ENCODE results near the gene RYR3.

RYR3 gene

GRCh38 chr15:33330931-33331330 lies 20.2 kb downstream of the RYR3 start:
- CTCF ChIA-PET = no interaction called here
- Histone ChIP-seq H3K4me1 (ENCODE audit: control extremely low read depth in 1 of 4, control insufficient read depth in 4 of 4, insufficient read depth in 4 of 4, low read length in 3 of 4) (no peaks in the 10 kb centered on the region), H3K27ac (ENCODE audit: insufficient read depth in 1 of 2, low read depth in 1 of 2, low read length in 2 of 2, poor library complexity in 1 of 2, severe bottlenecking in 2 of 2) (no peak overlapping the region), H3K4me3 (ENCODE audit: control insufficient read depth in 1 of 7, extremely low read depth in 1 of 7, insufficient read depth in 4 of 7, low read depth in 2 of 7, low read length in 6 of 7) (no peak overlapping the region), H3K36me3 (ENCODE audit: control insufficient read depth in 4 of 4, insufficient read depth in 4 of 4, low read length in 3 of 4) (no peaks in the 10 kb centered on the region), H3K27me3 (replicated peaks in 2 of 5; ENCODE audit: control insufficient read depth in 4 of 5, insufficient read depth in 5 of 5, low read length in 4 of 5) (peaks cover 0 to 4% (median 0%) of the 10 kb centered on the region in 5 experiments), H3K9me3 (ENCODE audit: control extremely low read depth in 1 of 5, control insufficient read depth in 4 of 5, insufficient read depth in 2 of 5, low read depth in 1 of 5, low read length in 4 of 5) (no peaks in the 10 kb centered on the region)
- no peak for DNase-seq
- no CpG with 5 or more reads among the region's 3 CpGs for WGBS (ENCODE audit: insufficient coverage)
- POLR2A ChIA-PET = no interaction called here

GRCh38 chr15:33341953-33342352 lies 31.2 kb downstream of the RYR3 start:
- CTCF ChIA-PET = no interaction called here
- H3K9me3 ChIP-seq (ENCODE audit: control extremely low read depth in 1 of 5, control insufficient read depth in 4 of 5, insufficient read depth in 2 of 5, low read depth in 1 of 5, low read length in 4 of 5) = peaks cover 0 to 5% (median 1%) of the 10 kb centered on the region in 5 experiments
- no peaks in the 10 kb centered on the region for H3K4me1 ChIP-seq (ENCODE audit: control extremely low read depth in 1 of 4, control insufficient read depth in 4 of 4, insufficient read depth in 4 of 4, low read length in 3 of 4)
- POLR2A ChIA-PET = no interaction called here
- H3K27ac ChIP-seq (ENCODE audit: insufficient read depth in 1 of 2, low read depth in 1 of 2, low read length in 2 of 2, poor library complexity in 1 of 2, severe bottlenecking in 2 of 2) = no peak overlapping the region
- no peak for DNase-seq
- peaks cover 0 to 2% (median 0%) of the 10 kb centered on the region in 5 experiments for H3K27me3 ChIP-seq (replicated peaks in 2 of 5; ENCODE audit: control insufficient read depth in 4 of 5, insufficient read depth in 5 of 5, low read length in 4 of 5)
- 90% methylated on average over 4 of the region's 4 CpGs for WGBS (ENCODE audit: insufficient coverage)
- H3K36me3 ChIP-seq (ENCODE audit: control insufficient read depth in 4 of 4, insufficient read depth in 4 of 4, low read length in 3 of 4) = no peaks in the 10 kb centered on the region
- no peak overlapping the region for H3K4me3 ChIP-seq (ENCODE audit: control insufficient read depth in 1 of 7, extremely low read depth in 1 of 7, insufficient read depth in 4 of 7, low read depth in 2 of 7, low read length in 6 of 7)

GRCh38 chr15:33343275-33343674 lies 32.5 kb downstream of the RYR3 start:
- CTCF ChIA-PET = no interaction called here
- WGBS (ENCODE audit: insufficient coverage) = 94% methylated on average over 5 of the region's 5 CpGs
- peaks cover 0 to 2% (median 0%) of the 10 kb centered on the region in 5 experiments for H3K27me3 ChIP-seq (replicated peaks in 2 of 5; ENCODE audit: control insufficient read depth in 4 of 5, insufficient read depth in 5 of 5, low read length in 4 of 5)
- H3K4me3 ChIP-seq (ENCODE audit: control insufficient read depth in 1 of 7, extremely low read depth in 1 of 7, insufficient read depth in 4 of 7, low read depth in 2 of 7, low read length in 6 of 7) = no peak overlapping the region
- no peaks in the 10 kb centered on the region for H3K36me3 ChIP-seq (ENCODE audit: control insufficient read depth in 4 of 4, insufficient read depth in 4 of 4, low read length in 3 of 4)
- H3K4me1 ChIP-seq (ENCODE audit: control extremely low read depth in 1 of 4, control insufficient read depth in 4 of 4, insufficient read depth in 4 of 4, low read length in 3 of 4) = no peaks in the 10 kb centered on the region
- DNase-seq = no peak
- POLR2A ChIA-PET = no interaction called here
- peaks cover 0 to 5% (median 1%) of the 10 kb centered on the region in 5 experiments for H3K9me3 ChIP-seq (ENCODE audit: control extremely low read depth in 1 of 5, control insufficient read depth in 4 of 5, insufficient read depth in 2 of 5, low read depth in 1 of 5, low read length in 4 of 5)
- no peak overlapping the region for H3K27ac ChIP-seq (ENCODE audit: insufficient read depth in 1 of 2, low read depth in 1 of 2, low read length in 2 of 2, poor library complexity in 1 of 2, severe bottlenecking in 2 of 2)

GRCh38 chr15:33344111-33344510 lies 33.3 kb downstream of the RYR3 start:
- no peak for DNase-seq
- H3K4me3 ChIP-seq (ENCODE audit: control insufficient read depth in 1 of 7, extremely low read depth in 1 of 7, insufficient read depth in 4 of 7, low read depth in 2 of 7, low read length in 6 of 7) = no peak overlapping the region
- H3K27me3 ChIP-seq (replicated peaks in 2 of 5; ENCODE audit: control insufficient read depth in 4 of 5, insufficient read depth in 5 of 5, low read length in 4 of 5) = peaks cover 0 to 2% (median 0%) of the 10 kb centered on the region in 5 experiments
- ChIA-PET POLR2A (no interaction called here), CTCF (no interaction called here)
- WGBS (ENCODE audit: insufficient coverage) = no CpG with 5 or more reads among the region's 2 CpGs
- H3K4me1 ChIP-seq (ENCODE audit: control extremely low read depth in 1 of 4, control insufficient read depth in 4 of 4, insufficient read depth in 4 of 4, low read length in 3 of 4) = no peaks in the 10 kb centered on the region
- H3K9me3 ChIP-seq (ENCODE audit: control extremely low read depth in 1 of 5, control insufficient read depth in 4 of 5, insufficient read depth in 2 of 5, low read depth in 1 of 5, low read length in 4 of 5) = peaks cover 0 to 5% (median 1%) of the 10 kb centered on the region in 5 experiments
- H3K36me3 ChIP-seq (ENCODE audit: control insufficient read depth in 4 of 4, insufficient read depth in 4 of 4, low read length in 3 of 4) = no peaks in the 10 kb centered on the region
- no peak overlapping the region for H3K27ac ChIP-seq (ENCODE audit: insufficient read depth in 1 of 2, low read depth in 1 of 2, low read length in 2 of 2, poor library complexity in 1 of 2, severe bottlenecking in 2 of 2)

GRCh38 chr15:33344530-33344929 lies 33.8 kb downstream of the RYR3 start:
- ChIA-PET CTCF (no interaction called here), POLR2A (no interaction called here)
- H3K4me1 ChIP-seq (ENCODE audit: control extremely low read depth in 1 of 4, control insufficient read depth in 4 of 4, insufficient read depth in 4 of 4, low read length in 3 of 4) = no peaks in the 10 kb centered on the region
- peaks cover 0 to 2% (median 0%) of the 10 kb centered on the region in 5 experiments for H3K27me3 ChIP-seq (replicated peaks in 2 of 5; ENCODE audit: control insufficient read depth in 4 of 5, insufficient read depth in 5 of 5, low read length in 4 of 5)
- H3K4me3 ChIP-seq (ENCODE audit: control insufficient read depth in 1 of 7, extremely low read depth in 1 of 7, insufficient read depth in 4 of 7, low read depth in 2 of 7, low read length in 6 of 7) = no peak overlapping the region
- H3K36me3 ChIP-seq (ENCODE audit: control insufficient read depth in 4 of 4, insufficient read depth in 4 of 4, low read length in 3 of 4) = no peaks in the 10 kb centered on the region
- H3K27ac ChIP-seq (ENCODE audit: insufficient read depth in 1 of 2, low read depth in 1 of 2, low read length in 2 of 2, poor library complexity in 1 of 2, severe bottlenecking in 2 of 2) = no peak overlapping the region
- 100% methylated on average over 1 of the region's 1 CpG for WGBS (ENCODE audit: insufficient coverage)
- DNase-seq = no peak
- H3K9me3 ChIP-seq (ENCODE audit: control extremely low read depth in 1 of 5, control insufficient read depth in 4 of 5, insufficient read depth in 2 of 5, low read depth in 1 of 5, low read length in 4 of 5) = peaks cover 0 to 5% (median 0%) of the 10 kb centered on the region in 5 experiments

GRCh38 chr15:33354411-33354810 lies 43.6 kb downstream of the RYR3 start:
- Histone ChIP-seq H3K36me3 (ENCODE audit: control insufficient read depth in 4 of 4, insufficient read depth in 4 of 4, low read length in 3 of 4) (no peaks in the 10 kb centered on the region), H3K9me3 (ENCODE audit: control extremely low read depth in 1 of 5, control insufficient read depth in 4 of 5, insufficient read depth in 2 of 5, low read depth in 1 of 5, low read length in 4 of 5) (no peaks in the 10 kb centered on the region), H3K27me3 (replicated peaks in 2 of 5; ENCODE audit: control insufficient read depth in 4 of 5, insufficient read depth in 5 of 5, low read length in 4 of 5) (peaks cover 0 to 3% (median 1%) of the 10 kb centered on the region in 5 experiments), H3K27ac (ENCODE audit: insufficient read depth in 1 of 2, low read depth in 1 of 2, low read length in 2 of 2, poor library complexity in 1 of 2, severe bottlenecking in 2 of 2) (no peak overlapping the region), H3K4me3 (ENCODE audit: control insufficient read depth in 1 of 7, extremely low read depth in 1 of 7, insufficient read depth in 4 of 7, low read depth in 2 of 7, low read length in 6 of 7) (no peak overlapping the region), H3K4me1 (ENCODE audit: control extremely low read depth in 1 of 4, control insufficient read depth in 4 of 4, insufficient read depth in 4 of 4, low read length in 3 of 4) (no peaks in the 10 kb centered on the region)
- CTCF ChIA-PET = no interaction called here
- 60% methylated on average over 1 of the region's 1 CpG for WGBS (ENCODE audit: insufficient coverage)
- POLR2A ChIA-PET = no interaction called here
- DNase-seq = no peak

- Histone ChIP-seq H3K36me3 (ENCODE audit: control insufficient read depth in 4 of 4, insufficient read depth in 4 of 4, low read length in 3 of 4) (no peaks in the 10 kb centered on the region), H3K9me3 (ENCODE audit: control extremely low read depth in 1 of 5, control insufficient read depth in 4 of 5, insufficient read depth in 2 of 5, low read depth in 1 of 5, low read length in 4 of 5) (no peaks in the 10 kb centered on the region), H3K4me1 (ENCODE audit: control extremely low read depth in 1 of 4, control insufficient read depth in 4 of 4, insufficient read depth in 4 of 4, low read length in 3 of 4) (no peaks in the 10 kb centered on the region), H3K4me3 (ENCODE audit: control insufficient read depth in 1 of 7, extremely low read depth in 1 of 7, insufficient read depth in 4 of 7, low read depth in 2 of 7, low read length in 6 of 7) (no peak overlapping the region), H3K27ac (ENCODE audit: insufficient read depth in 1 of 2, low read depth in 1 of 2, low read length in 2 of 2, poor library complexity in 1 of 2, severe bottlenecking in 2 of 2) (no peak overlapping the region), H3K27me3 (replicated peaks in 2 of 5; ENCODE audit: control insufficient read depth in 4 of 5, insufficient read depth in 5 of 5, low read length in 4 of 5) (peaks cover 0 to 3% (median 0%) of the 10 kb centered on the region in 5 experiments)
- WGBS (ENCODE audit: insufficient coverage) = 94% methylated on average over 3 of the region's 4 CpGs
- DNase-seq = no peak
- POLR2A ChIA-PET = no interaction called here
- CTCF ChIA-PET = no interaction called here
Observed at GRCh38 chr15:33357845-33358244, 47.1 kb downstream of the RYR3 start.
